Mammary epithelial cell (primary cell): Measurements from ENCODE around the gene C2orf69.

Experiments
- EZH2 ChIP-seq: IDR thresholded peaks from 2 replicates; pipeline ENCODE4 v1.6.1; 2012; ENCODE audit warnings: low read length, inconsistent platforms, borderline replicate concordance
- TF ChIP-seq, protein P1 (sequence below), 2 donors: IDR thresholded peaks in 1 of 2; conservative IDR thresholded peaks in 1 of 2; 2 replicates each; pipeline ENCODE4 v1.5.1; 2011 to 2012; ENCODE audit warnings: inconsistent platforms in 2 of 2, low read length in 2 of 2, mild to moderate bottlenecking in 2 of 2, control low read depth in 1 of 2, low read depth in 1 of 2; ENCODE audit not compliant: insufficient read depth in 1 of 2; ENCODE audit errors: extremely low read depth in 1 of 2

DNA sequence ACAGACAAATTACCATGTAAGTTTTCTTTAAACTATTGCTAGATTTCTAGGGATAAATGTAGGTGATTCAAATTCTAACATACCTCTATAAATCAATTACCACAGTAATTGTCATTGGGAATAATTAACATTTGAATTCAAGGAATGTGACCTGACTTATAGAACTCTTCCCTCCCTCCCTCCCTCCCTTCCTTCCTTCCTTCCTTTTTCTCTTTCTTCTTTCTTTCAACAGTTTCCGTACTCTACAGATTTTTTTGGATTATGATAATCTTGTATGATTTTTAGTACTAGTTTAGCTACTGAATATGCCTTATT, 41.9 kb upstream of the C2orf69 start:
- TF ChIP-seq, protein P1, sequence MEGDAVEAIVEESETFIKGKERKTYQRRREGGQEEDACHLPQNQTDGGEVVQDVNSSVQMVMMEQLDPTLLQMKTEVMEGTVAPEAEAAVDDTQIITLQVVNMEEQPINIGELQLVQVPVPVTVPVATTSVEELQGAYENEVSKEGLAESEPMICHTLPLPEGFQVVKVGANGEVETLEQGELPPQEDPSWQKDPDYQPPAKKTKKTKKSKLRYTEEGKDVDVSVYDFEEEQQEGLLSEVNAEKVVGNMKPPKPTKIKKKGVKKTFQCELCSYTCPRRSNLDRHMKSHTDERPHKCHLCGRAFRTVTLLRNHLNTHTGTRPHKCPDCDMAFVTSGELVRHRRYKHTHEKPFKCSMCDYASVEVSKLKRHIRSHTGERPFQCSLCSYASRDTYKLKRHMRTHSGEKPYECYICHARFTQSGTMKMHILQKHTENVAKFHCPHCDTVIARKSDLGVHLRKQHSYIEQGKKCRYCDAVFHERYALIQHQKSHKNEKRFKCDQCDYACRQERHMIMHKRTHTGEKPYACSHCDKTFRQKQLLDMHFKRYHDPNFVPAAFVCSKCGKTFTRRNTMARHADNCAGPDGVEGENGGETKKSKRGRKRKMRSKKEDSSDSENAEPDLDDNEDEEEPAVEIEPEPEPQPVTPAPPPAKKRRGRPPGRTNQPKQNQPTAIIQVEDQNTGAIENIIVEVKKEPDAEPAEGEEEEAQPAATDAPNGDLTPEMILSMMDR (conservative IDR thresholded peaks at IDR 0.05 in 1 of 2, IDR thresholded peaks at IDR 0.05 in 1 of 2; ENCODE audit: extremely low read depth in 1 of 2, insufficient read depth in 1 of 2, low read depth in 1 of 2, low read length in 2 of 2), result no peak
- no peak for TF ChIP-seq EZH2
